NCI-H128 (cell line): ENCODE measurements around the gene RBBP8NL.
"Not testable (repeated sequence)": the region's sequence is repeated elsewhere in the genome, so short reads cannot be mapped to it uniquely, and the experiment has no call there.

Experiments
- DNase-seq: peaks from one replicate; lab custom pipeline; 2025; ENCODE audit not compliant: unreplicated experiment; lab: John Stamatoyannopoulos, UW

RBBP8NL gene

GRCh38 chr20:62445553-62446340 lies 18.4 kb upstream of the RBBP8NL start:
- no peak for DNase-seq

GRCh38 chr20:62444286-62444685 lies 16.9 kb upstream of the RBBP8NL start:
- DNase-seq: no peak

- DNase-seq: no peak
Measured at GRCh38 chr20:62441987-62442539, 14.7 kb upstream of the RBBP8NL start.

- DNase-seq: no peak
Measured at GRCh38 chr20:62439218-62439617, 11.9 kb upstream of the RBBP8NL start.

- DNase-seq: peak; percentile 14
Measured at GRCh38 chr20:62437927-62438326, 10.6 kb upstream of the RBBP8NL start.

- no peak for DNase-seq
Measured at GRCh38 chr20:62437496-62437895, 10.2 kb upstream of the RBBP8NL start.

GRCh38 chr20:62436692-62437091 lies 9.4 kb upstream of the RBBP8NL start:
- no peak for DNase-seq

- DNase-seq: no peak
Measured at GRCh38 chr20:62433658-62434497, 6.5 kb upstream of the RBBP8NL start.

GRCh38 chr20:62430866-62431447 lies 3.6 kb upstream of the RBBP8NL start:
- no peak for DNase-seq

GRCh38 chr20:62430311-62430853 lies 3.0 kb upstream of the RBBP8NL start:
- DNase-seq: no peak

GRCh38 chr20:62429455-62430310 lies 2.3 kb upstream of the RBBP8NL start:
- DNase-seq: no peak

- no peak for DNase-seq
Measured at GRCh38 chr20:62428396-62429295, 1.3 kb upstream of the RBBP8NL start.

GRCh38 chr20:62428002-62428372 lies 648 bp upstream of the RBBP8NL start:
- no peak for DNase-seq

GRCh38 chr20:62426699-62427131 lies 624 bp downstream of the RBBP8NL start:
- peak; percentile 2 for DNase-seq

- DNase-seq: not testable (repeated sequence)
Measured at GRCh38 chr20:62426059-62426348, 1.3 kb downstream of the RBBP8NL start.

- DNase-seq: no peak
Measured at GRCh38 chr20:62425281-62426058, 1.9 kb downstream of the RBBP8NL start.

- no peak for DNase-seq
Measured at GRCh38 chr20:62424249-62425107, 2.9 kb downstream of the RBBP8NL start.

GRCh38 chr20:62423326-62423706 lies 4.0 kb downstream of the RBBP8NL start:
- no peak for DNase-seq
